Esophagus muscularis mucosa (tissue), 4 donors: ENCODE measurements around the gene IL34. TPM values are rescaled to one million over a fixed set of nuclear protein-coding genes. Genes with fewer than 3 reads are reported as not detected.

Source experiments
- DNase-seq: peaks from one replicate; pipeline ENCODE4 v3.0.0-alpha.2; 2017; ENCODE audit errors: extremely low spot score
- H3K27ac ChIP-seq, 4 donors: fragments of 200-600 bp; sonication (generic); replicated peaks in 1 of 4; 1 replicate in 3 of 4; 2 replicates in 1 of 4; pipeline ENCODE4 v1.5.1; 2016 to 2019; ENCODE audit warnings: mild to moderate bottlenecking in 1 of 4
- H3K27me3 ChIP-seq, 4 donors: fragments of 200-600 bp; sonication (generic); one replicate each; pipeline versions ENCODE4 v1.5.1 to v1.6.0; 2016 to 2019
- H3K36me3 ChIP-seq, 4 donors: fragments of 200-600 bp; sonication (generic); one replicate each; pipeline ENCODE4 v1.5.1; 2016 to 2019
- H3K4me1 ChIP-seq, 4 donors: fragments of 200-600 bp; sonication (generic); one replicate each; pipeline ENCODE4 v1.5.1; 2016 to 2019
- H3K4me3 ChIP-seq, 4 donors: fragments of 200-600 bp; sonication (generic); 1 replicate in 2 of 4; 2 replicates in 2 of 4; pipeline ENCODE4 v1.5.1; 2016 to 2019; ENCODE audit warnings: mild to moderate bottlenecking in 4 of 4, moderate library complexity in 1 of 4
- H3K9me3 ChIP-seq, 4 donors: fragments of 200-600 bp; sonication (generic); 1 replicate in 3 of 4; 2 replicates in 1 of 4; pipeline ENCODE4 v1.5.1; 2016 to 2019
- CTCF ChIP-seq, 3 experiments: fragments of 200-600 bp in 2 of 3; fragments of 450-650 bp in 1 of 3; sonication (generic) in 2 of 3; IDR thresholded peaks; one replicate each; pipeline ENCODE4 v1.5.1; 2017 to 2019; ENCODE audit warnings: antibody characterized with exemption in 3 of 3, mild to moderate bottlenecking in 2 of 3, moderate library complexity in 1 of 3
- EP300 ChIP-seq: sonication (generic); formaldehyde crosslinking; IDR thresholded peaks from one replicate; pipeline ENCODE4 v1.6.1; 2017; ENCODE audit warnings: antibody characterized with exemption
- POLR2A ChIP-seq: fragments of 450-650 bp; IDR thresholded peaks from one replicate; pipeline ENCODE4 v1.6.1; 2017; ENCODE audit warnings: antibody characterized with exemption, moderate library complexity, mild to moderate bottlenecking, low read depth
- POLR2AphosphoS5 ChIP-seq, 2 donors: sonication (generic); formaldehyde crosslinking; IDR thresholded peaks; one replicate each; pipeline ENCODE4 v1.6.1; 2017; ENCODE audit warnings: antibody characterized with exemption in 2 of 2
- WGBS: methylation state at CpG from one replicate; pipeline ENCODE4 v1.1.5; 2018; 5-methylcytosine and 5-hydroxymethylcytosine counted together
- intact Hi-C: fragments of 100-400 bp; cut with DNase I; formaldehyde crosslinking; loops from one replicate; pipeline ENCODE4 v1.15.1; 2023
- total RNA-seq, 4 donors: library from RNA; depleted of rRNA; stranded (reverse); fragments of >200 nt; gene quantifications; one replicate each; pipeline versions ENCODE4 v1.1.0 to v1.2.1, GENCODE V29; 2016

The IL34 gene
- total RNA-seq, 4 donors from 2014 or later, result 1.7 to 4.7 (median 3.4) TPM

GRCh38 chr16:70647441-70648359, 1.3 kb downstream of the IL34 start:
- no peaks in the 10 kb centered on the region for H3K9me3 ChIP-seq
- H3K27me3 ChIP-seq, result no peaks in the 10 kb centered on the region
- H3K4me1 ChIP-seq, result peaks cover 0 to 15% (median 10%) of the 10 kb centered on the region in 4 donors
- no peaks in the 10 kb centered on the region for H3K36me3 ChIP-seq
- 88% methylated on average over 15 of the region's 15 CpGs for WGBS
- no peak overlapping the region for H3K4me3 ChIP-seq
- no peak for DNase-seq
- no peak for TF ChIP-seq EP300
- no peak for TF ChIP-seq POLR2A
- no peak for TF ChIP-seq CTCF (IDR thresholded peaks at IDR 0.05)
- no peak for TF ChIP-seq POLR2AphosphoS5 (IDR thresholded peaks at IDR 0.05)
- intact Hi-C loops, result no loop called here
- H3K27ac ChIP-seq, result peak overlapping the region in 2 of 4 donors; percentile 21 to 69

- Histone ChIP-seq H3K27me3 (no peaks in the 10 kb centered on the region), H3K9me3 (no peaks in the 10 kb centered on the region), H3K4me1 (peaks cover 0 to 17% (median 10%) of the 10 kb centered on the region in 4 donors), H3K36me3 (no peaks in the 10 kb centered on the region), H3K27ac (no peak overlapping the region), H3K4me3 (no peak overlapping the region)
- DNase-seq, result no peak
- TF ChIP-seq CTCF (IDR thresholded peaks at IDR 0.05), result no peak
- TF ChIP-seq POLR2AphosphoS5 (IDR thresholded peaks at IDR 0.05), result no peak
- TF ChIP-seq EP300, result no peak
- TF ChIP-seq POLR2A, result no peak
- intact Hi-C loops, result no loop called here
- 85% methylated on average over 6 of the region's 6 CpGs for WGBS
Measured at GRCh38 chr16:70648606-70649005, 2.2 kb downstream of the IL34 start.

GRCh38 chr16:70649300-70649699, 2.9 kb downstream of the IL34 start:
- Histone ChIP-seq H3K4me1 (peaks cover 5 to 24% (median 15%) of the 10 kb centered on the region in 4 donors), H3K4me3 (no peak overlapping the region), H3K27me3 (no peaks in the 10 kb centered on the region), H3K36me3 (no peaks in the 10 kb centered on the region), H3K9me3 (no peaks in the 10 kb centered on the region), H3K27ac (no peak overlapping the region)
- 88% methylated on average over 7 of the region's 7 CpGs for WGBS
- DNase-seq, result no peak
- TF ChIP-seq POLR2AphosphoS5 (IDR thresholded peaks at IDR 0.05) (no peak), POLR2A (no peak), EP300 (no peak), CTCF (IDR thresholded peaks at IDR 0.05) (no peak)
- intact Hi-C loops, result no loop called here

GRCh38 chr16:70650216-70650615, 3.9 kb downstream of the IL34 start:
- Histone ChIP-seq H3K36me3 (no peaks in the 10 kb centered on the region), H3K4me3 (no peak overlapping the region), H3K4me1 (peaks cover 5 to 26% (median 17%) of the 10 kb centered on the region in 4 donors), H3K27me3 (no peaks in the 10 kb centered on the region), H3K27ac (no peak overlapping the region), H3K9me3 (no peaks in the 10 kb centered on the region)
- WGBS, result 81% methylated on average over 4 of the region's 4 CpGs
- TF ChIP-seq POLR2A (no peak), EP300 (no peak), POLR2AphosphoS5 (IDR thresholded peaks at IDR 0.05) (no peak), CTCF (IDR thresholded peaks at IDR 0.05) (no peak)
- no peak for DNase-seq
- intact Hi-C loops, result loop anchor here (5.0 kb wide), 3 partner anchors 73 to 278 kb away; no protein-coding TSS in a partner anchor
